HepG2 (cell line): ENCODE data around the gene HTRA2. TPM values are rescaled to one million over a fixed set of nuclear protein-coding genes. Genes with fewer than 3 reads are reported as not detected.

Source experiments
- DNMT1 ChIP-seq: sonication (generic); formaldehyde crosslinking; IDR thresholded peaks from 2 replicates; pipeline ENCODE4 v1.5.1; 2020; ENCODE audit warnings: mild to moderate bottlenecking, missing genetic modification reagents
- GFI1 ChIP-seq: sonication (generic); formaldehyde crosslinking; IDR thresholded peaks from 2 replicates; pipeline ENCODE4 v1.5.0; 2020; ENCODE audit warnings: missing genetic modification reagents, mild to moderate bottlenecking, borderline replicate concordance
- HOXD1 ChIP-seq: sonication (generic); formaldehyde crosslinking; IDR thresholded peaks from 2 replicates; pipeline ENCODE4 v1.5.0; 2020; ENCODE audit warnings: missing genetic modification reagents
- MED13 ChIP-seq: sonication (generic); formaldehyde crosslinking; IDR thresholded peaks from 2 replicates; pipeline ENCODE4 v1.5.0; 2020; ENCODE audit warnings: missing genetic modification reagents
- PHF8 ChIP-seq: sonication (generic); formaldehyde crosslinking; IDR thresholded peaks from 2 replicates; pipeline ENCODE4 v1.5.0; 2020; ENCODE audit warnings: missing genetic modification reagents
- SP4 ChIP-seq: sonication (generic); formaldehyde crosslinking; IDR thresholded peaks from 2 replicates; pipeline ENCODE4 v1.8.1; 2023; ENCODE audit warnings: mild to moderate bottlenecking, missing genetic modification reagents
- ZFP41 ChIP-seq: sonication (generic); formaldehyde crosslinking; IDR thresholded peaks from 2 replicates; pipeline ENCODE4 v1.4.0; 2020; ENCODE audit warnings: mild to moderate bottlenecking, missing genetic modification reagents, borderline replicate concordance
- ZNF543 ChIP-seq: sonication (generic); formaldehyde crosslinking; IDR thresholded peaks from 2 replicates; pipeline ENCODE4 v1.4.0; 2020; ENCODE audit warnings: mild to moderate bottlenecking, missing genetic modification reagents
- ZSCAN30 ChIP-seq: sonication (generic); formaldehyde crosslinking; IDR thresholded peaks from 2 replicates; pipeline ENCODE4 v1.5.0; 2020; ENCODE audit warnings: mild to moderate bottlenecking, missing genetic modification reagents
- polyA plus RNA-seq, 8 experiments: library from polyadenylated mRNA; depleted of rRNA in 3 of 8; stranded (reverse) in 7 of 8; unstranded in 1 of 8; fragments of >200 nt; fragmentation: Illumina TruSeq in 4 of 8; extraction: Trizol in 4 of 8; gene quantifications; 2 replicates each; pipeline versions ENCODE4 v1.2.1 to v1.2.3, GENCODE V29; 2011 to 2016; ENCODE audit warnings: low read depth in 4 of 8, missing spikeins in 1 of 8, mixed read lengths in 1 of 8; ENCODE audit not compliant: insufficient read depth in 1 of 8
- total RNA-seq, 5 experiments: library from RNA; depleted of rRNA; stranded (reverse); fragments of >200 nt; fragmentation: Illumina TruSeq; extraction: Trizol; gene quantifications; 2 replicates each; pipeline ENCODE4 v1.2.3, GENCODE V29; 2016; ENCODE audit warnings: low read depth in 1 of 5
- TF ChIP-seq, protein P1 (sequence below): fragments of 450-650 bp; IDR thresholded peaks from 2 replicates; pipeline ENCODE4 v1.6.1; 2016
- TF ChIP-seq, protein P2 (sequence below), 2 experiments: sonication (generic) in 1 of 2; formaldehyde crosslinking in 1 of 2; IDR thresholded peaks; 2 replicates each; pipeline versions ENCODE4 v1.5.1 to v1.6.1; 2011 to 2020; ENCODE audit warnings: borderline replicate concordance in 1 of 2, low read depth in 1 of 2, low read length in 1 of 2, mild to moderate bottlenecking in 1 of 2, missing genetic modification reagents in 1 of 2, moderate library complexity in 1 of 2
- TF ChIP-seq, protein P3 (sequence below): sonication (generic); formaldehyde crosslinking; IDR thresholded peaks from 2 replicates; pipeline ENCODE4 v1.4.0; 2020; ENCODE audit warnings: missing genetic modification reagents

HTRA2 gene
- total and polyA plus RNA-seq, 2 of the 13 experiments (the other 11 are each of a cell fraction or from before 2014, with no cell fraction given), result 47.7 to 50.3 TPM

DNA sequence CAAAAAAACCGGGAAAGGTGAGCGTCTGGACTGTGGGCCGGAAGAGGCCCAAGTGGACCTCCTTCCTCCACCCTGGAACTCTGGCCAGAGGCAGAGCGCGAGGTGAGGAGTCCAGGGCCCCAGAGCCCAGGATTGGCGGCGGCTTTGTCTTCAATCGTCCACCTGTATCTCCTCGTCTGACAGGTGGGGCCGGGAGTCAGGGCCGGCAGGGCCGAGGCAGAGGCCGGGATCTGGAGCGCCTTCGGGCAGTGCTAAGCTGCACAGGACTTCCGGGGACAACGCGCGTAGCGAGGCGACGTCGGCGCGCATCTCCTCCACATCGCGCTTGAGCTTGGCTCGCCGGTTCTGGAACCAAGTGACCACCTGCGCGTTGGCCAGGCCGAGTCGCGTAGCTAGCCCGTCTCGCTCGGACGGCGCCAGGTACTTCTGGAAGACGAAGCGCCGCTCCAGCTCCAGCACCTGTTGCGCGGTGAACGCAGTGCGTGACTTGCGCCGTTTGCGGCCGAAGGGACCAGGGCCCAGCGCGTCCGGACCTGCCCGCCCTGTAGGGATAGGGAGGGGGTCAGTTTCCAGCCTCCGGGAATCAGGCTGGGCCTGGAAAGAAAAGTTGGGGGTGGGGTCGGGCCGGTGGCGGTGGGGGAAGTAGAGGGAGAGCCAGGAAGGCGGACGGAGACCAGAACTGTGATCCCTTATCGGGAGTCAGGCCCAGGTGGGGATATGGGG lies 31.8 kb upstream of the HTRA2 start (continued):
- TF ChIP-seq PHF8 (CRISPR knock-in tag), result peak; percentile 19
- TF ChIP-seq ZFP41 (CRISPR knock-in tag), result 0 out of 2 replicates have a peak, but pooled peaks have one; percentile 63
- TF ChIP-seq, protein P1, sequence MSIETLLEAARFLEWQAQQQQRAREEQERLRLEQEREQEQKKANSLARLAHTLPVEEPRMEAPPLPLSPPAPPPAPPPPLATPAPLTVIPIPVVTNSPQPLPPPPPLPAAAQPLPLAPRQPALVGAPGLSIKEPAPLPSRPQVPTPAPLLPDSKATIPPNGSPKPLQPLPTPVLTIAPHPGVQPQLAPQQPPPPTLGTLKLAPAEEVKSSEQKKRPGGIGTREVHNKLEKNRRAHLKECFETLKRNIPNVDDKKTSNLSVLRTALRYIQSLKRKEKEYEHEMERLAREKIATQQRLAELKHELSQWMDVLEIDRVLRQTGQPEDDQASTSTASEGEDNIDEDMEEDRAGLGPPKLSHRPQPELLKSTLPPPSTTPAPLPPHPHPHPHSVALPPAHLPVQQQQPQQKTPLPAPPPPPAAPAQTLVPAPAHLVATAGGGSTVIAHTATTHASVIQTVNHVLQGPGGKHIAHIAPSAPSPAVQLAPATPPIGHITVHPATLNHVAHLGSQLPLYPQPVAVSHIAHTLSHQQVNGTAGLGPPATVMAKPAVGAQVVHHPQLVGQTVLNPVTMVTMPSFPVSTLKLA, result no peak
- TF ChIP-seq, protein P2, sequence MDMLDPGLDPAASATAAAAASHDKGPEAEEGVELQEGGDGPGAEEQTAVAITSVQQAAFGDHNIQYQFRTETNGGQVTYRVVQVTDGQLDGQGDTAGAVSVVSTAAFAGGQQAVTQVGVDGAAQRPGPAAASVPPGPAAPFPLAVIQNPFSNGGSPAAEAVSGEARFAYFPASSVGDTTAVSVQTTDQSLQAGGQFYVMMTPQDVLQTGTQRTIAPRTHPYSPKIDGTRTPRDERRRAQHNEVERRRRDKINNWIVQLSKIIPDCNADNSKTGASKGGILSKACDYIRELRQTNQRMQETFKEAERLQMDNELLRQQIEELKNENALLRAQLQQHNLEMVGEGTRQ (IDR thresholded peaks at IDR 0.05; ENCODE audit: low read depth, low read length), result no peak
- TF ChIP-seq, protein P2 (CRISPR knock-in tag; IDR thresholded peaks at IDR 0.05; ENCODE audit: borderline replicate concordance), result no peak
- TF ChIP-seq, protein P3, sequence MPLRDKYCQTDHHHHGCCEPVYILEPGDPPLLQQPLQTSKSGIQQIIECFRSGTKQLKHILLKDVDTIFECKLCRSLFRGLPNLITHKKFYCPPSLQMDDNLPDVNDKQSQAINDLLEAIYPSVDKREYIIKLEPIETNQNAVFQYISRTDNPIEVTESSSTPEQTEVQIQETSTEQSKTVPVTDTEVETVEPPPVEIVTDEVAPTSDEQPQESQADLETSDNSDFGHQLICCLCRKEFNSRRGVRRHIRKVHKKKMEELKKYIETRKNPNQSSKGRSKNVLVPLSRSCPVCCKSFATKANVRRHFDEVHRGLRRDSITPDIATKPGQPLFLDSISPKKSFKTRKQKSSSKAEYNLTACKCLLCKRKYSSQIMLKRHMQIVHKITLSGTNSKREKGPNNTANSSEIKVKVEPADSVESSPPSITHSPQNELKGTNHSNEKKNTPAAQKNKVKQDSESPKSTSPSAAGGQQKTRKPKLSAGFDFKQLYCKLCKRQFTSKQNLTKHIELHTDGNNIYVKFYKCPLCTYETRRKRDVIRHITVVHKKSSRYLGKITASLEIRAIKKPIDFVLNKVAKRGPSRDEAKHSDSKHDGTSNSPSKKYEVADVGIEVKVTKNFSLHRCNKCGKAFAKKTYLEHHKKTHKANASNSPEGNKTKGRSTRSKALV, result peak; percentile 86
- TF ChIP-seq GFI1, result 0 out of 2 replicates have a peak, but pooled peaks have one; percentile 42
- peak; percentile 22; the same call in 1 of the 2 replicates for TF ChIP-seq HOXD1 (CRISPR knock-in tag)
- TF ChIP-seq MED13 (CRISPR knock-in tag), result peak; percentile 52; the same call in 1 of the 2 replicates
- TF ChIP-seq SP4 (CRISPR knock-in tag), result no peak
- peak; percentile 93 for TF ChIP-seq DNMT1 (CRISPR knock-in tag)
- TF ChIP-seq ZNF543 (CRISPR knock-in tag), result 0 out of 2 replicates have a peak, but pooled peaks have one; percentile 17
- TF ChIP-seq ZSCAN30, result 0 out of 2 replicates have a peak, but pooled peaks have one; percentile 26
